GM12891 (cell line): Measurements from ENCODE around the gene FNTB.

ENCODE experiments used
- PAX5 ChIP-seq: IDR thresholded peaks from 2 replicates; pipeline ENCODE4 v1.6.1; 2011; ENCODE audit warnings: low read length, moderate library complexity, mild to moderate bottlenecking; ENCODE audit not compliant: insufficient read depth, severe bottlenecking
- POLR2A ChIP-seq: IDR thresholded peaks from 2 replicates; pipeline ENCODE4 v1.6.1; 2011; ENCODE audit warnings: low read depth, low read length, control low read depth
- POLR2AphosphoS5 ChIP-seq: IDR thresholded peaks from 2 replicates; pipeline ENCODE4 v1.6.1; 2011; ENCODE audit warnings: low read depth, low read length, control low read depth
- SPI1 ChIP-seq: IDR thresholded peaks from 2 replicates; pipeline ENCODE4 v1.6.1; 2011; ENCODE audit warnings: low read depth, low read length, control low read depth
- TAF1 ChIP-seq: IDR thresholded peaks from 2 replicates; pipeline ENCODE4 v1.6.1; 2011; ENCODE audit warnings: low read depth, low read length, control low read depth

GRCh38 chr14:65016471-65016870 lies 29.8 kb downstream of the FNTB start:
- TF ChIP-seq TAF1 = no peak
- no peak for TF ChIP-seq SPI1
- no peak for TF ChIP-seq POLR2A
- no peak for TF ChIP-seq POLR2AphosphoS5
- TF ChIP-seq PAX5 = no peak
